Fibroblast of skin of abdomen (primary cell): ENCODE measurements around the gene MARCHF3.
"Not testable (repeated sequence)": the region's sequence is repeated elsewhere in the genome, so short reads cannot be mapped to it uniquely, and the experiment has no call there.

Source experiments
- DNase-seq: peaks from one replicate; pipeline ENCODE4 v3.0.0-alpha.2; 2013

Gene MARCHF3

DNA sequence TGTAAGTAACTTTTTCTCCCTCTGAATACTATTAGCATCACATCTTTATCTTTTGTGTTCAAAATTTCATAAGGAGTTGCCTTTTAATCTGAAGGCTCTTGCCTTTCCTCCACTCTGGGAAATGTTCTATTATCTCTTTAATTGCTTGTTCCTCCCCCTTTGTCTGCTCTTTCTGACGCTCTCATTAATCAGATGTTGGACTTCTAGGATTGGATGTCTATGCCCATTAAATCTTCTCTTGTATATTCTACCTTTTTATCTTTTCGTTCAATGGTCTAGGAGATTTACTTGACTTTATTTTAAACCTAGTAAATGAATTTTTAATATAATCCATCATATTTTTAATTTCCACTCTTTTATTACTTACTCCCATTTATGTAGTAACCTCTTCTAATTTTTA, 76.7 kb downstream of the MARCHF3 start:
- no peak for DNase-seq

DNA sequence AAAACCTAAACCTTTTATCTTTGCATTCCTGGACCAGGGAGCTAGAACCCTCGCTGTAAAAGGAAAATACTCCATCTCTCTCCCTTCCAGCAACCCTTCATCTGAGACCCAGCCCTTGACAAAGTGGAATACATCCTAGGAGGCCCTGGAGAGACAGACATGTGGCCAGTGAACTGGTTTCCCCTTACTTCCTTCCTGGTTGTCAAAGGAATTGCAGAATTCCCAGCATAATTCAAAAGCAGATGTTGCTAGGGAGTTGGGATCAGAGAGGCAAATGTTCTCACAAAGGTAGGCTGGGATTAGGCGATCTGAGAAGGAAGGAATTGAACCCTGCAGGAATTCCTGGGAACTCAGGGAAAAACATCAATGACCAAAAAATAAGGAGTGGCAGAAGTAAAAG, 80.9 kb downstream of the MARCHF3 start:
- DNase-seq: no peak

DNA sequence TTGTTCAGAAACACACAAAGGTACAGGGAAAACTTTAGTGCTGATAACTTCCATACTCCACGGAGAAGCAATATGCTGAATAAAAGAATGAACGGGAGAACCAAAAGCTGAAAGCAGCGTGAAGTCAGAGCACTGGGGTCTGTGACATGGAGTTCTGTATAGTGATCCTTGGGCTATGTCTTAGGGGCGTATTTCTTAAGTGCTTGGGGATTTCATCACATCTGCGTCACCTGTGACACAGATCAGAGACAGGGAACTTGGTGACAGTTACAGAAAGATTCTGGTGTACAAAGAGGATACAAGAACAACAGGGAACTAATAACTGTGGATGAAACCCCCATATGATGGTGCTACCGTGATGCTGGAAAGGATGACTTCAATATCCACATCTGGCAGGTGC, 81.9 kb downstream of the MARCHF3 start:
- no peak for DNase-seq

DNA sequence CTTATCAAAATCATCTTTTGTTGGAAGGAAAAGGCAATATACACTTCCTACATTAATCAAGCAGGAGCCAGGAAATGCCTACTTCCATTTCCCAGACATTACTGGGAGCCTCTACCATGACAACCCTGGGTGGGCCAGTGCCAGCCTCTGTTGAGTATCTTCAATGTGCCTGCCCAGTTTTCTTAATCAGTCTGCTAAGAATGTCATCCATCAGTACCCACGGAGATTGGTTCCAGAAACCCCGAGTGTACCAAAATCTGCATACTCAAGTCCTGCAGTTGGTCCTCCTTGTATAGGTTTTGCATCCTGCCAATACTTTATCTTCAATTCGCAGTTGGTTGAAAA, 82.4 kb downstream of the MARCHF3 start:
- no peak for DNase-seq

DNA sequence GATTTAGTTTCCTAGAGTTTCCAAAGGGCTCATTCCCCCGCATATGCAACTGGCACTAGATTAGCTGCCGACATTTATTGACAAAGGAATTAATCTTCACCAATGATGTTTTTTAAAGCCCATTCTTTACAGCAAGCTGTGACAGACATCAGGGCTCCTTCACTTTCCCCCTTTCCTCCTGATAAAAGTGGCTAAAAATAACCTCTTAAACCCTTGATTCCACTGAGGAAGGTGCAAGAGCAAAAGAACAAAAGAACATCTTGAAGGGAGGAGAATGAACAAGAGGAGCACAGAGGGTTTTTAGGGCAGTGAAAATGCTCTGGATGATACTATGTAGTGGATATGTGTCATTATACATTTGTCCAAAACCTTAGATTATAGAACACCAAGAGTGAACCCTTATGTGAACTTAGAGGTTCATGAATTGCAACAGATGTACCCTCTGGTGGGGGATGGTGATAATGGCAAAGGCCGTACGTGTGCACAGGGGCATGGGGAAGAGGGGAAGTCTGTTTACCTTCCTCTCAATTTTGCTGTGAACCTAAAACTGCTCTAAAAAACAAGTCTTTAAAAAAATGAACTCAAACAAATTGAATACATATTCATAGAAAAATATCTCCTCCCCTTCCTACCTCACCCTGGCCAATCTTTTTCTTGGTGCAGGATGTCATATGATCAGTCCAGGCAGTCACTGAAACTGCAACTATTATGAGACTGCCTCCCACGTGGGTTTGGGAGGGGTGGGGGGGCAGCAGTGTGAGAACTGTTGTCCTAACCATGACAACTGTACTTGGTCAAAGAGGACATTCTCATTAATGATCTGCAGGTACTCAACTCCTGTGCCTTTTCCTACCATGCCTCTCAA, 83.0 kb downstream of the MARCHF3 start:
- no peak for DNase-seq

DNA sequence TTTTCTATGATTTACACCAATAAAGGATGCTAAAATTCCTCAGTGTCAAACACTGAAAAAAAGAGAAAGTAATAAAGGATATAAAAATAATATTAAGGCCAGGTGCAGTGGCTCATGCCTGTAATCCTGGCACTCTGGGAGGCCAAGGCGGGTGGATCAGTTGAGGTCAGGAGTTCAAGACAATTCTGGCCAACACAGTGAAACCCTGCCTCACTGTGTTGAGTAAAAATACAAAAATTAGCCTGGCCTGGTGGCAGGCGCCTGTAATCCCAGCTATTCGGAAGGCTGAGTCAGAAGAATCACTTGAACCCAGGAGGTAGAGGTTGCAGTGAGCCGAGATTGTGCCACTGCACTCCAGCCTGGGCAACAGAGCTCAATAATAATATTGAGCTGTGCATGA, 87.5 kb downstream of the MARCHF3 start:
- not testable (repeated sequence) for DNase-seq

DNA sequence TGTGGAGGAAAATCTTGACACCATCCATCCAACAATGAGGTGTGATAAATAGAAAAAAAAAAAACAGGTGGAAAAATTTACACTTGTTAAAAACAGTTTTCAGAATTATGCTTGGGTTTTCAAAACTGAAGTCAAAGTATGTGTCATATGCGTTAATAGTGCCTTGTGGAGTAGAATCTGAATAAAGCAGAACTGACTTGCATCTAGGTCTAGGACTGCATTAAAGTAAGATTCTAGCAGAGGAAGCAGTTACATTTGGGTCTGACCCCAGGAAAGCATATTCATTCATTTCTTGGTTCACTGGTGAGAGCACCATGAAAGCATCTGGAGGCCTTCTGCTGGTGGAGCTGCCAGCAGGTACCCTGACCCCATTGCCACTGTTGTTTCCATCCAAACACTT, 89.0 kb downstream of the MARCHF3 start:
- no peak for DNase-seq

DNA sequence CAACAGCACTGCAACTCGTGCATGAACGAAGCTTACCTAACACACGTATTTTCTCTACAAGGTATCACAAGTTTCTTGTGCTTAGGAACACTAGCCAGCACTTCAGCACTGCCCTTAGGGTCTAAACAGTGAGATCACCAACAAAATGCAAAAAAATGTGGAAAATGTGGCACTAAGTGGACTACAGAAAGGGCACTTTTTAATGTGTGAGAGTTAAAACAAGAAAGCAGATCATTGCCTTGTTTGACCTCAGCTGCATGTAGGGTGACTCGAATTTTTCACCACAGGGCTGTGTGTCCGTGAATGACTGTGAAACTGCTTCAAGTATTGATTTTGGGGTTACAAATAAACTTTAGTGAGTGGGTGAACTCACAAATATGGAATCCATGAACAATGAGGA, 90.5 kb downstream of the MARCHF3 start:
- DNase-seq: no peak

DNA sequence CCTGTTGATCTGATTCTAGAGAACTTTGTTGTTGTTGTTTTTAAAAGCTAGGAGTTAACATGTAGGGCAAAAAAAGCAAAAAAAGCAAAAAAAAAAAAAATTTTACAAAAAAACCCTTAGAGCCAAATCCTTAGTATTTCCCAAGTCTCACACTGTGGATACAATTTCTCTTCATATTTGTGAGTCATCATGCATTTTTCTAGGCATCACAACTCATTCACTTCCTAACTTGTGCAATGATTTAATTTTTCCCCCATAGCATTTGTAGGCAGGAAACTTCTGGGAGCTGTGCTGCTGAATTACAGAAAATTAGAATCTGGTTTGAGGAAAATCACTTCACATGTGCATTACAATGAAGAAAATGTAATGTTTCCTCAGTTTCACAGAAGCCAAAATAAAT, 91.9 kb downstream of the MARCHF3 start:
- peak; percentile 79 for DNase-seq

DNA sequence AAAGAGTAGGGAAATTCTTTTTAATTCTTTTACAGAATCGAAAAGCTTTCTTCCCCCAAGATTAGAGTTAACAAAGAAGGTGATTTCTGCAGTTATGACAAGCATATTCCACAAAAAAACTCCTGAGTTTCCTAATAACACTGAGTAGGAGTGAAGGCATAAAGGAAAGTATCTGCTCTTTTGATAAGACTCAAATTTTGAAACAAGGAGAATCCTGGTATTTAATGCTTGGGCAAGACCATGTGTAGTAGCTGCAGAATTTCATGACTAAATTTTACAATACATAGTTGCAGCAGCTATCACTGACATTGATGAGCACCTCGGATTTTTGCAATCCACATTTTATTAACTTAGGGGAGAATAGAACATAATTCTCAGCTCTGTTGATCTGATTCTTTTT, 92.6 kb downstream of the MARCHF3 start:
- no peak for DNase-seq

DNA sequence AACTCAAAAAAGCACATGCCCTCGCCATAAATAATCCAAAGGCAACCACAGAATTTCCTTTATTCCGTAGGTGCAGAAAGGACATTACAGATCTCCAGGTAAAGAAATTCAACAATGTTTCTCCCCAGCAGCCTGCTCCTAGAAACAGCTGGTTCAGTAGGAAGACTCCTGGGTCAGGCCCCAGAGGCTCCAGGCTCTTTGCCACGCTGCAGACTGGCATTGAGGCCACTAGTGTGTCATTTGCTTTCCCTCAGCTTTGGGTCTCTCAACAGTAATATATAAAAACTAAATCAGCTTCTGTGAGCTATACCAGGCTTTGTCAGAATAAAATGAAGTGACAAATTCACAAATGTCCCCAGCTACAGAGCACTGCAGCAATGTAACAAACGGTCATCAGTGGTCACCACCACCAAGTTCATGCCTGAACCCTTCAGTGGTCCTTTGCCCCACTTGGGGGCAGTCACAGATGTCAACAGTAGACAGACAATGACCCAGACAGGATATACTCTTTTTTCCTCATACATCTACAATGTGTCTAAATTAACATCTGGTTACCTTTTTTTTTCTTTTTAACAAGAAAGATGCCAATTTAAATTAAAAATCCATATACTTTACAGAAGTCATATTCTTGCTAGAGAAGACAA, 93.5 kb downstream of the MARCHF3 start:
- DNase-seq: no peak

DNA sequence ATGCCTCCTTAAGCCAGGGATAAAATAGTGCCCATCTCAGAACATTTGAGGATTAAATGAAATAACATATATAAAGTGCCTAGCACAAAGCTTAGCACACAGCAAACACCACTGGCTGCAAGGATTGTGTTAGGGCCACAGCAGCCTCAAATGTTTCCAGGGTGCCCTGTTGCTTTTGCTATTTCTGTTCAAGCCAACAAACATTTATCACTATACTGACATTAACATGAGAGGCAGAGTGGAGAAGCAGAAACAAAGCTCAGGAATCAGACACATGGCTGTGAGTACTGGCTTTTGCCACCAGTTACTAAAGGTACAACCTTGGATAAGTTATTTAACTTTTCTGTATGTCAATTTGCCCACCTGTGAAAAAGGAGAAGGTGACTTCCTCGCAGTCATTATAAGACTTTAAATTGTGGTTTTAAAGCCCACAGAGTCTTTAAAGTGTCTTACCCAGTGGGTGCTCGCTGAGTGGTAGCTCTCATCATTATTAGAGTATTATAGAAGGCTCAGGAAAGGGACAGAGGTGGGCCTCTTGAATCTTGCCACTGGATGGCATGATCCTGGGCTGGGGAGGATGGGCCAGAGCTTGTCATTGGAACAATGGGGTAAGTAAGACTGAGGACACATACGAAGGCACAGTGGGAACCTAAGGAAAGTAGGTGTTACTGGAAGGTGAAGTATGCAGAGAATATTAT, 98.2 kb downstream of the MARCHF3 start:
- DNase-seq: no peak

DNA sequence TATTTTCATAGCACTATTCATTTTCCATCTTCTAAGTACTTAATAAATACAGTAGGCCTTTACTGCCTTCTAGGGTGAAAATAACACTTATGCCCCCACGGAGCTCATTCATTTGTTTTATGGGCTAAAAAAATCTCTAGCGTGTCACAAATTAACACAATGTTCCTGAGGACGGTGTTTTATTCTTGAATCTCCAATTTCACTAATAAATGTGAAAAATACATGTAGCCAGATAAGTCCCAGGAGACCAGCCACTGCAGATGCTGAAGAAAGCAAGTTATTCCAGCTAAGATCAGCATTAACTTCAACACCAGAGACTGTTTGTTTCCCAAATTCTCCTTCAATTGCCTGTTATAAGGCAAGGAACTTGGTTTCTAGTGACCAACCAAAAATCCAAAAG, 102.3 kb downstream of the MARCHF3 start:
- DNase-seq: no peak

DNA sequence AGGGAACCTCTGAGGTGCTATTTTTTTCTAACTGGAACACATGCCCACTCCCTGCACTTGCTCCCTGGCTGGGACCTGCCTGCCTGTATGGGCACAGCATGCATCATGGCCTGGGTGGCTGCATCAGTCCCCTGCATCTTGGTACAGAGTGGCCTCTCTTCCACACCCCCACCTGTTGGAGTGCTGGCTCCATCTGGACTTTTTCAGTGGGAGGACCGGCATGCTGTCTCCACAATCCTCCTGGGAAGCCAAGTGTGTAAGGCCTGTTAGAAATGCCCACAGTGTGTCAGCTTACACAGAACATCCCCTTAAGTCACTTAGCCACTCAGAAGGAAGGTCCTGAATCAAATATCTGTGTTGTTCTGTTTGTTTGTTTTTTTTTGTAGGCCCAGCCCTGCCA, 102.9 kb downstream of the MARCHF3 start:
- no peak for DNase-seq

DNA sequence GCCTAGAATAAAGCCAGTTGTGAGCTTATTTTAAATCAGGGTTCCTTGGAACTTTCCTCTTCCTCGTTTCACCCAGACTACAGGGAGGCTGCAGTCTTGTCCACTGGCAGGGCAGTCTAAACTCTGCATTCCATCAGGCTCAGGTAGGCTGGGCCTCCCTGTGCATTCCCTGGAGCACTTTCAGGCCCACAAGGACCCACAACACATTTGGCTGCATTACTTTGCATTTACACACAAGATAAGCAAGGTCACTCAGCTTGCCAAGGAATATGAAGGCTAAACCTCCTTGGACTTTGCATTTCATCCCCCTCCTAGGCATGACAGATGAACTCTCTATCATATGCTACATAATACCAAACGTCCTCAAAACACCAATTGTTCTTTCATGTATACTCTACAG, 104.2 kb downstream of the MARCHF3 start:
- DNase-seq: no peak

DNA sequence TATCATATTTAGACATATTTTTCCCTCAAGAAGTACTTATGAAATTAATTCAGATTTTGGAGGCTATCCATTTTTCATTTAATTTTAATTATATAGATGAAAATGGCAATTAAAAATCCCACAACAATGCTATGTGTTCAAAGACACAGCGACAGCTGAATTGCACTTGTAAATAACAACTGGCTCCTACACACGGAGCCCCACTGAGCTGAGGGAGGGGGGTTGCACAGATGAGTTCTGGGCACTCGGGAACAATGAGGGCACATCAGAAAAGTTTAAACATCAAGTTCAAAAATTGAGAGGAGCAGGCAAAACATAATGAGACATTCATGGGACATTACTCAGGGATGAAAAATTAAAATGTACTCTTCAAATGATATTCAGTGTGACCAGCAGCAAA, 104.9 kb downstream of the MARCHF3 start:
- no peak for DNase-seq

DNA sequence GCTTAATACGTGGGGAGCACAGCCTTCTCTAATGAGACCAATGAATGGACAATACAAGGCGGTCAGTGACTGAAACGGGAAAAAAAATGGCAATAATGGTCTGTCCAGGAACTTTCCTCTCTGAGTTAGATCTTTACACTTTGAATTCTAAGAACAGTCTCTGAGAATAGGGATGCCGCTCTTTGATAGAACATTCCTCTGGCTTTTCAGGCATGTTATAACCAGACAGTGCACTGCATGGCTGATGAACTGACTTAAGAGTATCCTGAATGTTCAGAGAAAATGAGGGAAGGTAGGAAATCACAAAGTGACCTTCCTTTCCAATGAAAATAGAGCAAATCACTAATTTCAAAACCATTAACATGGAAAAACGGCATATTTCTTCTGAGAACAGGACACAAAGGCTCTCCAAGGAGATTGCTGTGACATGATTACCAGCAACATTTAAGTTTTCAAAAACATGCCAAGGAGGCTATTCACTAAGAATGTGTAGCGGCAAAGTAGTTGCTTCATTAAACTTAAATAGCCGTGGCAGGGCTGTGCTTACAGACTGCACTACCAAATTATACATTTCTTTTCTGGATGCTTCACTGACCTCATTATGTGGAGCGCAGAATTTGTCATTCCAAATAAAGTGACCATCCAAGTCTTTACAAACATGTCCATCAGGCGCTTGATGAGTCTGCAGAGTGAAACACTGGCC, 105.9 kb downstream of the MARCHF3 start:
- no peak for DNase-seq

DNA sequence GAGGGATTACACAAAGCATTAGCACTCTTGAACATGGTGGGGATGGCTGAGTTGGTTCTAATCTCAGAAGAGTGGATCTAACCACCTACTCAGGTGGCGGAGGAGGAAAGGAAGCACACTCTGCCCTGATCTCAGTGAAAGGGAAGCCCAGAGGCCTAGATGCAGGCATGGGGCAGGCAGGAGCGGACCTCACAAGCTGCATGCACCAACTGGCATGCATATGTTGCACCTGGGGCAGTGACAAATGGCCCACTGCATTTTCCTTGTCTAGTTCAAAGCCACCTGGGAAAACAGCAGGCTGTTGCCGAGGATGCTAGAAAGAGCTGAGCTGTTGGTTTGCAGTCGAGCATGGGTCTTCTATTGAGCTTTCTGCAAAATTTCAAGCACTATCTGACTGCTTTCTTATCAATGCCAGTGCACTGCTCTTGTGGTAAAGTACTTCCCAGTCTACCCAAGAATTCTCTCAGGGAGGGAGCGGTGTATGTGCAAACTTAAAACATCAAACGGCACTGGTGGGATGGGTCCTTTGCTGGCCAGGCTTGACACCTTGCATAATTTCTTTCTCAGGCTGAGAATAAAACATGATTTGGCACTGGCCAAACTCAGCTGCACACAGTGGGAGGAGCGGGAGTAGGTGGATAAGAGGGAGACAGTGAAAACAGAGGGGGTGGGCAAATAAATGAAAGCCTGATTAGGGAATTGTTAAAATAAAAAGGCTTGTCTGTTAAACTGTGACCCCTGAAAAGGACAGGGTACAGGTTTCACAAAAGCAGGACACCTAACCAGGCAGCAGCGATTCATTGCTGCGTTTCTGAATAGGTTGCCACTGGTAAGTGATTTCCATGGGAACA, 108.9 kb downstream of the MARCHF3 start:
- no peak for DNase-seq

DNA sequence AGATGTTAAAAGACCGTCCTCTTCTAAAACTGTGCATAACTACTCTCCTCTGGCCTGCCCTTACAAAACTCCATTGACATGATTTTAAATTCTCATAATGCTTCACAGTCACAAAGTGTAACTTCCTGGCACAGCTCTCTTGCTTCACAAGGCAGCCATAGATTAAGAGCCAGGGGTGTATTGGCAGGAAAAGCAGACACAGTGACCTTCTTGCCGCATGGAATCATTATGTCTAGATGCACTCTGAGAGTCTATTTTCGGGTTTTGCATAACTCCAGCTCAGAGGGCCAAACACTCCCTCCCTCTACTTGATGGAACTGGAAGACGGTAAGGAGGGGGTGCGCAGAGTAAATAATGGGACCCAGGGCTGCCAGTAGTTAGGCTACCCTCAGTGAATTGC, 110.1 kb downstream of the MARCHF3 start:
- peak; percentile 5 for DNase-seq

DNA sequence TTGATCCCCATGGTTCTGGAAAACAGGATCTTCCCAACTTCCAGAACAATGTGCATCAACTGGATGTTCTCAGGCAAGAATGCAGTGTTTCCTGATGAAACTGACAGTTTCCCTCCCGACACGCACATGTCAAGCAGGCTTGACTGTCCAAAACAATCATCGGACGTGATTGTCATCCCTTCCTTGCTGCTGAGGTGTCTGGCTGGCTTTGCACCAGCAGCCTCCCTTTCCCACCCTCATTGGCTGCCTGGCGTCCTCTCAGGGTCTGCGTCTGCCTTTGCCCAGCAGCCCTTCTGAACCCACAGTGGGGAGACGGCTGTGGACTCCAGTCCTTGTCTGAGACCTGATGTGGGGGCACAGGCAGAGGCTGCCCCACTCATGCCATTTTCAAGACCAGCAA, 110.8 kb downstream of the MARCHF3 start:
- no peak for DNase-seq

DNA sequence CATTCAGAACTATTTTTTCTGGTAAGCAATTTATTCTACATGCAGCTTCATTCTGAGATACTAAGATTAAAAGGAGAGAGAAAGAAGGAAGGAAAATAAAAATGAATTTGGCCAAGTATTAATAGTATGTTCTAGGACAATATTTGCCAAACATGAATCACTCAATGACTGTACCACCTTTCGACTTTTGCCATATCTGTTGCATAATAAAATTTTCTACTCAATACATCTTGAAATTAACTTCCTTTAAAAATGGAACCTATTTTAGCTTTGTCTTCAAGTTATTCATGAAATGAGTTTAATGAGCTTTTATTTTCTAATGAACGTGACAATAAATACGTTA, 111.8 kb downstream of the MARCHF3 start:
- no peak for DNase-seq

DNA sequence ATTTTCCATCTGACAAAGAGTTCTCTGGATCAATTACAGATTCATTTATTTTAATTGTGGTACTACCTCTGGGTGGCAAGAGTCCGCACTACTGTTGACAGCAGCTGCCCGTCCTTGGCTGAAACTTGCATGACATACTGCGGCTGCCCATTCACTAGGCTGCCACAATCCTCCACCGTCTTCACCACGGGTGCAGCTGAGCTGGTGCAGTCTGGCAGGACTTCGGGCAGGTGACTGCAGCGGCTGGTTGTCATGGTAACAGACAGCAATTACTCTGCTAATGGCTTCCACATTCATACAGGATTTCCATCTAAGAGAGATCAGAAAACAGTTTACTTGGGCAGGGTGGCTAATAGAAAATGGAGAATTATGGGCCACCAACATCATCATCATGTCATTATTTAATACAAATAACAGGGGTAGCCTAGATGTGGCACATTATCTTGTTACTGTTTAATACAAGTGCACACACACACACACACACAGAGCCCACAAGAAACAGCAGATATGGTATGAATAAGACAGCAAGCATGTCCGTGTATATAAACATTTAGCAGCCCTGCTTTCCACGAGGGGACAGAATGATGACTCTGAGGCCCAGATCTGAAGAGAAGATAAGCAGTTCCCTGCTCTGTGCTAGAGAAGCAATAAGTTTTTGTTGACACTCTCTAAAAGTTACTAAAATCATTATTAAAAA, 112.3 kb downstream of the MARCHF3 start:
- peak; percentile 21 for DNase-seq
